Measurements from ENCODE around the gene GLCCI1.

Gene GLCCI1

GRCh38 chr7:7968544-7969305 is at the start of gene GLCCI1:
Gene GLCCI1, plus strand, starts transcription at chr7:7968796. Its CDS starts 555 bp downstream, at chr7:7969351.
- peak; percentile 98 for DNase-seq

- no peak for DNase-seq
These were observed 49.1 kb upstream of the GLCCI1 start for GRCh38 chr7:7919449-7919945.

- no peak for DNase-seq
These were observed 48.5 kb upstream of the GLCCI1 start for GRCh38 chr7:7920056-7920455.

GRCh38 chr7:7920481-7920880 is 48.1 kb upstream of the GLCCI1 start:
- DNase-seq, result no peak

GRCh38 chr7:7921830-7922229 is 46.8 kb upstream of the GLCCI1 start:
- DNase-seq, result no peak

GRCh38 chr7:7922684-7923385 is 45.8 kb upstream of the GLCCI1 start:
- no peak for DNase-seq

GRCh38 chr7:7923818-7924217 is 44.8 kb upstream of the GLCCI1 start:
- DNase-seq, result no peak

GRCh38 chr7:7924303-7924702 is 44.3 kb upstream of the GLCCI1 start:
- DNase-seq, result no peak

GRCh38 chr7:7931626-7932025 is 37.0 kb upstream of the GLCCI1 start:
- DNase-seq, result no peak

GRCh38 chr7:7932553-7932952 is 36.0 kb upstream of the GLCCI1 start:
- DNase-seq, result no peak

- DNase-seq, result no peak
These were observed 34.6 kb upstream of the GLCCI1 start for GRCh38 chr7:7933915-7934526.

- DNase-seq, result no peak
These were observed 33.7 kb upstream of the GLCCI1 start for GRCh38 chr7:7934945-7935344.

- DNase-seq, result no peak
These were observed 30.1 kb upstream of the GLCCI1 start for GRCh38 chr7:7938471-7938870.

- DNase-seq, result no peak
These were observed 24.6 kb upstream of the GLCCI1 start for GRCh38 chr7:7943951-7944350.

- no peak for DNase-seq
These were observed 23.8 kb upstream of the GLCCI1 start for GRCh38 chr7:7944619-7945282.

- DNase-seq, result no peak
These were observed 22.1 kb upstream of the GLCCI1 start for GRCh38 chr7:7946486-7946885.

GRCh38 chr7:7948232-7948631 is 20.4 kb upstream of the GLCCI1 start:
- DNase-seq, result no peak

- DNase-seq, result no peak
These were observed 14.8 kb upstream of the GLCCI1 start for GRCh38 chr7:7953806-7954205.

GRCh38 chr7:7956531-7957128 is 12.0 kb upstream of the GLCCI1 start:
- no peak for DNase-seq

- DNase-seq, result no peak
These were observed 11.1 kb upstream of the GLCCI1 start for GRCh38 chr7:7957513-7957912.

- no peak for DNase-seq
These were observed 8.5 kb upstream of the GLCCI1 start for GRCh38 chr7:7959979-7960670.

GRCh38 chr7:7962851-7963250 is 5.7 kb upstream of the GLCCI1 start:
- no peak for DNase-seq

Measured in femur (tissue), 1 donor.